Lower leg skin (tissue), 3 donors: ENCODE results near the gene XRCC6.
"Not testable (repeated sequence)": the region's sequence is repeated elsewhere in the genome, so short reads cannot be mapped to it uniquely, and the experiment has no call there.

Source experiments
- CTCF ChIP-seq, 3 donors: fragments of 450-650 bp; IDR thresholded peaks; one replicate each; pipeline ENCODE4 v1.5.1; 2016; ENCODE audit warnings: antibody characterized with exemption in 3 of 3, mild to moderate bottlenecking in 3 of 3, moderate library complexity in 2 of 3
- POLR2A ChIP-seq, 2 donors: fragments of 450-650 bp; IDR thresholded peaks; one replicate each; pipeline ENCODE4 v1.6.1; 2016 to 2017; ENCODE audit warnings: antibody characterized with exemption in 2 of 2, mild to moderate bottlenecking in 1 of 2, moderate library complexity in 1 of 2

GRCh38 chr22:41631115-41631514 is 10.0 kb downstream of the XRCC6 start:
- TF ChIP-seq CTCF, POLR2A (IDR thresholded peaks at IDR 0.05): not testable (repeated sequence)
